Sigmoid colon (tissue), 7 donors: ENCODE data around the gene UBFD1. TPM values are rescaled to one million over a fixed set of nuclear protein-coding genes. Genes with fewer than 3 reads are reported as not detected.

ENCODE experiments used
- DNase-seq: peaks from one replicate; pipeline ENCODE4 v3.0.0-alpha.2; 2019
- H3K27ac ChIP-seq, 4 donors: fragments of 200-600 bp; sonication (generic); one replicate each; pipeline ENCODE4 v1.5.1; 2016 to 2019; ENCODE audit warnings: mild to moderate bottlenecking in 1 of 4
- H3K27me3 ChIP-seq, 3 donors: fragments of 200-600 bp; sonication (generic); one replicate each; pipeline ENCODE4 v1.5.1; 2019; ENCODE audit warnings: mild to moderate bottlenecking in 1 of 3
- H3K36me3 ChIP-seq, 4 donors: fragments of 200-600 bp; sonication (generic); one replicate each; pipeline ENCODE4 v1.5.1; 2016 to 2019
- H3K4me1 ChIP-seq, 4 donors: fragments of 200-600 bp; sonication (generic); one replicate each; pipeline ENCODE4 v1.5.1; 2017 to 2019
- H3K4me3 ChIP-seq, 4 donors: fragments of 200-600 bp; sonication (generic); one replicate each; pipeline ENCODE4 v1.5.1; 2017 to 2019; ENCODE audit warnings: mild to moderate bottlenecking in 2 of 4, moderate library complexity in 1 of 4
- H3K9me3 ChIP-seq, 4 donors: fragments of 200-600 bp in 3 of 4; sonication (generic) in 3 of 4; one replicate each; pipeline versions ENCODE4 v1.5.1 to v1.6.1; 2013 to 2019
- CTCF ChIP-seq, 4 experiments: fragments of 450-650 bp in 3 of 4; fragments of 200-600 bp in 1 of 4; IDR thresholded peaks; one replicate each; pipeline ENCODE4 v1.5.1; 2016 to 2019; ENCODE audit warnings: antibody characterized with exemption in 4 of 4, mild to moderate bottlenecking in 3 of 4, moderate library complexity in 2 of 4
- EP300 ChIP-seq, 4 donors: sonication (generic); formaldehyde crosslinking; IDR thresholded peaks; one replicate each; pipeline ENCODE4 v1.6.1; 2017; ENCODE audit warnings: antibody characterized with exemption in 4 of 4
- POLR2A ChIP-seq, 2 donors: fragments of 450-650 bp; IDR thresholded peaks; one replicate each; pipeline ENCODE4 v1.6.1; 2016; ENCODE audit warnings: antibody characterized with exemption in 2 of 2, mild to moderate bottlenecking in 2 of 2, moderate library complexity in 2 of 2
- POLR2AphosphoS5 ChIP-seq, 4 donors: sonication (generic); formaldehyde crosslinking; IDR thresholded peaks; one replicate each; pipeline ENCODE4 v1.6.1; 2017; ENCODE audit warnings: antibody characterized with exemption in 4 of 4
- WGBS, 2 donors: extraction: QIAGEN DNeasy Blood & Tissue Kit; methylation state at CpG; one replicate each; pipeline ENCODE4 v1.1.7; 2013; 5-methylcytosine and 5-hydroxymethylcytosine counted together
- intact Hi-C: fragments of 100-400 bp; cut with DNase I; formaldehyde crosslinking; loops from one replicate; pipeline ENCODE4 v1.15.1; 2023
- polyA plus RNA-seq, 3 donors: library from polyadenylated mRNA; stranded (reverse); fragments of 200-250 nt; gene quantifications; one replicate each; pipeline ENCODE4 v1.2.3, GENCODE V29; 2013
- total RNA-seq, 4 donors: library from RNA; depleted of rRNA; stranded (reverse); fragments of >200 nt; gene quantifications; one replicate each; pipeline ENCODE4 v1.1.0, GENCODE V29; 2016
- donor health status: healthy with polysubstance abuse.
- donor health status: Bipolar disorder and iron deficiency.
- donor health status: healthy.

The UBFD1 gene
- total and polyA plus RNA-seq, 7 donors: 8.1 to 101 (median 45.1) TPM

DNA sequence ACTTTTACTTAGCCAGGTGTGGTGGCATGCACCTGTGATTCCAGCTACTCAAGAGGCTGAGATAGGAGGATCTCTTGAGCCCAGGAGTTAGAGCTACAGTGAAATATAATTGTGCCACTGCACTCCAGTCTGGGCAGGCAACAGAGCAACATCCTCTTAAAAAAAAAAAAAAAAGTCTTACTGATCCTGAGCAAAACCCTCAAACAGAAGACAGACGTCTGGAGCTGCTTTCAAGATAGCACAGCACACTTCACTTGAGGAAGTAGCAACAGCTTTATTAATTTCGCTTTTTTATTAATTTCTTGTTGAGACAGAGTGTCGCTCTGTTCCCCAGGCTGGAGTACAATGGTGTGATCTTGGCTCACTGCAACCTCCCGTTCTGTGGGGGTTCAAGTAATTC is 37.0 kb upstream of the UBFD1 start:
- Histone ChIP-seq H3K9me3 (no peaks in the 10 kb centered on the region), H3K4me1 (no peaks in the 10 kb centered on the region), H3K27ac (no peak overlapping the region), H3K27me3 (no peaks in the 10 kb centered on the region), H3K4me3 (no peak overlapping the region), H3K36me3 (peaks cover 4 to 46% (median 18%) of the 10 kb centered on the region in 4 donors)
- WGBS, 2 donors: 79 to 89% methylated on average over 4 of the region's 4 CpGs
- TF ChIP-seq CTCF (IDR thresholded peaks at IDR 0.05) (no peak), POLR2A (IDR thresholded peaks at IDR 0.05) (no peak), POLR2AphosphoS5 (IDR thresholded peaks at IDR 0.05) (no peak), EP300 (IDR thresholded peaks at IDR 0.05) (no peak)
- no peak for DNase-seq
- intact Hi-C loops: no loop called here

DNA sequence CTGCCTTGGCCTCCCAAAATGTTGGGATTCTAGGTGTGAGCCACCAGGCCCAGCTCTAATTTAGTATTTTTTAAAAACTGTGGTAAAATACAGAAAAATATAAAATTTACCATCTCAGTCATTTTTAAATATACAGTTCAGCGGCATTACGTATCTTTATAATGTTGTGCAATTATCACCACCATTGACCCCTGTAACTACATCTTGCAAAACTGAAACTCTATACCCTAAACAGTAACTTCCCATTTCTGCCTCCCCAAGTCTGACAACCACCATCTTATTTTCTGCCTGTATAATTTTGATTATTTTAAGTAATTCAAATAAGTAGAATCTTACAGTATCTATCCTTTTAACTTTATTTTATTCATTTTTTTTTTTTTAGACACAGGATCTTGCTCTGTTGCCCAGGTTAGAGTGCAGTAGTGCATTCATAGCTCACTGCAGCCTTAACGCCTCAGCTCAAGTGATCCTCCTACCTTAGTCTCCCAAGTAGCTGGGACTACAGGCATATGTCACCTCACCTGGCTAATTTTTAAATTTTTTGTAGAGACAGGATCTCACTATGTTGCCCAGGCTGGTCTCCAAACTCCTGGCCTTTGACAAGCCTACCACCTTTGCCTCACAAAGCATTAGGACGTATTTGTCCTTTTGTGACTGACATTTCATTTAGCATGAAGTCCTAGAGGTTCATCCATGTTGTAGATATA is 36.3 kb upstream of the UBFD1 start:
- H3K4me1 ChIP-seq: no peaks in the 10 kb centered on the region
- WGBS, 2 donors: 55 to 89% methylated on average over 4 of the region's 4 CpGs
- H3K4me3 ChIP-seq: no peak overlapping the region
- TF ChIP-seq POLR2AphosphoS5 (IDR thresholded peaks at IDR 0.05): no peak
- no peak for TF ChIP-seq EP300 (IDR thresholded peaks at IDR 0.05)
- TF ChIP-seq POLR2A (IDR thresholded peaks at IDR 0.05): no peak
- no peak for TF ChIP-seq CTCF (IDR thresholded peaks at IDR 0.05)
- H3K27me3 ChIP-seq: no peaks in the 10 kb centered on the region
- H3K36me3 ChIP-seq: peaks cover 4 to 46% (median 18%) of the 10 kb centered on the region in 4 donors
- H3K9me3 ChIP-seq: no peaks in the 10 kb centered on the region
- no peak overlapping the region for H3K27ac ChIP-seq
- intact Hi-C loops: no loop called here
- DNase-seq: no peak

- TF ChIP-seq EP300 (IDR thresholded peaks at IDR 0.05) (no peak), POLR2AphosphoS5 (IDR thresholded peaks at IDR 0.05) (no peak), CTCF (IDR thresholded peaks at IDR 0.05) (no peak), POLR2A (IDR thresholded peaks at IDR 0.05) (no peak)
- no peak for DNase-seq
- no peaks in the 10 kb centered on the region for H3K9me3 ChIP-seq
- no peaks in the 10 kb centered on the region for H3K27me3 ChIP-seq
- 86 to 91% methylated on average over 4 of the region's 4 CpGs for WGBS, 2 donors
- H3K4me1 ChIP-seq: no peaks in the 10 kb centered on the region
- H3K4me3 ChIP-seq: no peak overlapping the region
- H3K36me3 ChIP-seq: peaks cover 4 to 54% (median 18%) of the 10 kb centered on the region in 4 donors
- H3K27ac ChIP-seq: no peak overlapping the region
- intact Hi-C loops: no loop called here
Measured at GRCh38 chr16:23521965-23522364, 35.6 kb upstream of the UBFD1 start.

GRCh38 chr16:23523321-23523720 is 34.2 kb upstream of the UBFD1 start:
- Histone ChIP-seq H3K9me3 (no peaks in the 10 kb centered on the region), H3K4me3 (no peak overlapping the region), H3K36me3 (peaks cover 4 to 67% (median 20%) of the 10 kb centered on the region in 4 donors), H3K4me1 (no peaks in the 10 kb centered on the region), H3K27me3 (no peaks in the 10 kb centered on the region), H3K27ac (no peak overlapping the region)
- TF ChIP-seq POLR2AphosphoS5 (IDR thresholded peaks at IDR 0.05) (no peak), POLR2A (IDR thresholded peaks at IDR 0.05) (no peak), EP300 (IDR thresholded peaks at IDR 0.05) (no peak), CTCF (IDR thresholded peaks at IDR 0.05) (no peak)
- intact Hi-C loops: no loop called here
- DNase-seq: no peak
- WGBS, 2 donors: 93 to 95% methylated on average over 6 of the region's 6 CpGs
